COLO668 (cell line): ENCODE data around the gene P3H3.
"Not testable (repeated sequence)": the region's sequence is repeated elsewhere in the genome, so short reads cannot be mapped to it uniquely, and the experiment has no call there.

ENCODE experiments used
- DNase-seq: peaks from one replicate; lab custom pipeline; 2025; ENCODE audit not compliant: unreplicated experiment; lab: John Stamatoyannopoulos, UW

Gene P3H3

DNA sequence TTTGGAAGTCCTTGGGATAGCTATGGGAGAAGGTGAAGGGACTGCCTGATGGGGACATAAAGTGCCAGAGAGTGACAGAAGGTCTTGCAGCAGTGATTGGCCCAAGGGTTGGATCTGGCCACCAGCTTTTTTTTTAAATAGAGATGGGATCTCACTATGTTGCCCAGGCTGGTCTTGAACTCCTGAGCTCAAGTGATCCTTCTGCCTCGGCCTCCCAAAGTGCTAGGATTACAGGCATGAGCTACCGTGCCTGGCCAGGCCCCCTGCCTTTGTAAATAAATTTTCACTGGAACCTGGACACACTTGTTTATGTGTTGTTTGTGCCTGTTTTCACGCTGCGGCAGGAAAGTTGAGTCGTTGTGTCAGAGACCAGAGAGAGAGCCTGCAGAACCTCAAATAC lies 37.1 kb downstream of the P3H3 start:
- DNase-seq, result not testable (repeated sequence)

GRCh38 chr12:6866163-6866919 lies 38.1 kb downstream of the P3H3 start:
- no peak for DNase-seq

GRCh38 chr12:6866920-6867412 lies 38.8 kb downstream of the P3H3 start:
- DNase-seq, result no peak

- peak; percentile 72 for DNase-seq
Observed at GRCh38 chr12:6867413-6868210, 39.4 kb downstream of the P3H3 start, which contains the start of gene TPI1. TSS of gene TPI1 (plus strand) at chr12:6867531. CDS start at chr12:6867567, 36 bp downstream.

GRCh38 chr12:6868211-6869048 lies 40.2 kb downstream of the P3H3 start:
- no peak for DNase-seq

DNA sequence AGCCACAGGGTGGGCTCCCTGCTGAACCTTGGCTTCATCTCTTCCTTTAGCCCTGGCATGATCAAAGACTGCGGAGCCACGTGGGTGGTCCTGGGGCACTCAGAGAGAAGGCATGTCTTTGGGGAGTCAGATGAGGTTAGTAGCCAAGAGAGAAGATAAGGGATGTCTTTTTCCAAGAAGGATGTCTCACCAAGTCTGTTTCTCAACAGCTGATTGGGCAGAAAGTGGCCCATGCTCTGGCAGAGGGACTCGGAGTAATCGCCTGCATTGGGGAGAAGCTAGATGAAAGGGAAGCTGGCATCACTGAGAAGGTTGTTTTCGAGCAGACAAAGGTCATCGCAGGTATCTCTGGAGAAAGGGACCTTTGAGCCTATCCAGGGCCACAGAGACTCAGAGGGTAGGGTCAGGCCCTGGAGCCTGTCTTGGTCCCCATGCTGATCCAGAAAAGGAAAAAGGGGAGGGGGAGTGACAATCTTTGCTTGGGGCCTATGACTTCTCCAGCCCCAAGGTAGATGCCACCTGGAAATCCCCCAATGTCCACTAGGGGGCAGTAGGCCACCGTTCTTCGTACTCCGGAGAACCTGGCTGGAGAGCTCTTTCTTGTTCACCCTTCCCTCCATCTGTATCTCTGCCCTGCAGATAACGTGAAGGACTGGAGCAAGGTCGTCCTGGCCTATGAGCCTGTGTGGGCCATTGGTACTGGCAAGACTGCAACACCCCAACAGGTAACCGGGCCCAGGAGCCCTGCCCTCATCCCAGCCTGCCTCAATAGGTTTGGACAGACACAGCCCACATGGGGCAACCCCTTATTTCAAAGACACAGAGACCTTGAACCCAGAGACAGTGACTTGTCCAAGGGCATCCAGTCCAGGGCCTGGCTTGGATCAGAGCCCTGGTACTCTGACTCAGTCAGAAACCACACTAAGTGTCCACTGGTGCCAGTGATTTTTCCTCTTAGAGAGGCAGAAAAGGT lies 41.1 kb downstream of the P3H3 start:
- DNase-seq, result peak; percentile 74

DNA sequence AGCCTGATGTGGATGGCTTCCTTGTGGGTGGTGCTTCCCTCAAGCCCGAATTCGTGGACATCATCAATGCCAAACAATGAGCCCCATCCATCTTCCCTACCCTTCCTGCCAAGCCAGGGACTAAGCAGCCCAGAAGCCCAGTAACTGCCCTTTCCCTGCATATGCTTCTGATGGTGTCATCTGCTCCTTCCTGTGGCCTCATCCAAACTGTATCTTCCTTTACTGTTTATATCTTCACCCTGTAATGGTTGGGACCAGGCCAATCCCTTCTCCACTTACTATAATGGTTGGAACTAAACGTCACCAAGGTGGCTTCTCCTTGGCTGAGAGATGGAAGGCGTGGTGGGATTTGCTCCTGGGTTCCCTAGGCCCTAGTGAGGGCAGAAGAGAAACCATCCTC lies 42.1 kb downstream of the P3H3 start:
- not testable (repeated sequence) for DNase-seq

GRCh38 chr12:6871052-6871957 lies 43.1 kb downstream of the P3H3 start:
- peak; percentile 15 for DNase-seq

- DNase-seq, result peak; percentile 76
Observed at GRCh38 chr12:6872073-6873048, 44.2 kb downstream of the P3H3 start.

DNA sequence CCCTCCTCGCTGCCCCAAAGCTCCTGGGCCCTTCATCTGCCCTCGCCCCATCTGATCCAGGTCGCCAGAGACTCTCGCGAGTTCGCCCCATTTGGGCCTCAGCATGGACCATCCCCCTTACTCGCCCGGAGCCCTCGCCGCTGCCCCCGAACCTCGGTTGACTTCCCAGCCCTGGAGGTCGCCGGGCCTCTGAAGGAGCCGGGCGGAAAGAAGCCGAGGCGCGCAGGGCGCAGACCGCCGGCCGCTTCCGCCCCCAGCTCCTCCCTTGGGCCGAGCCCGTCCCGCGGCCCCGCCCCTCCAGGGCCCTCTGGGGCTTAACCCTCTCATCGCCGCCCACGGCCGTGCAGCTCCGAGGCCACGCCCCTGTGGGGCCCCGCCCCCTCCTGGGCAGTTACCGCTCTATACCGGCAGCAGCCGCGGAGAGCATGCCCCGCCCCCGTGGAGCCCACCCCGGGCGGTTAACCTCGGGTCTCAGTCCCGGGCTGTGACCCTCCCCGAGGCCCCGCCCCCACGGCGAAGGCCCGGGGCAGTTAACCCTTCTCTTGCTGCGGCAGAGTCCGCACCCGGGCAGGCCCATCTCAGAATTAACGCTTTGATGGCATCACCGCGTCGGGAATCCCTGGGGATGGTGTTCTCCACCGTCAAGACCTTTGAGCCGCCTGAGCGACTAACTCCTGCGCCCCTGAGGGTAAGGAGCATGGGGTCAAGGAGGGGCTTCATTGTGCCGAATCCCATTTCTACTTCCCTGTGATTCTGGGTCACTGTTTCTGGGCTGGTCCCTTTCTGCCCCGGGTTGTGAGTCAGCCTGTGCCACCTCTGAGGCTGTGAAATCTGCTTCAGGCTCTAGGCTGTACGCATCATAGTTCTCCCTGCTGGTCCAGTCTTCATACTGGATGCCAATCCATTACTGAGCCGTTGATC lies 45.1 kb downstream of the P3H3 start, which contains the start of gene SPSB2:
Gene SPSB2 (minus strand): TSS at position 210 of the 921 bp plus-strand sequence. CDS start 402 bp downstream, outside the sequence.
- DNase-seq, result peak; percentile 96

DNA sequence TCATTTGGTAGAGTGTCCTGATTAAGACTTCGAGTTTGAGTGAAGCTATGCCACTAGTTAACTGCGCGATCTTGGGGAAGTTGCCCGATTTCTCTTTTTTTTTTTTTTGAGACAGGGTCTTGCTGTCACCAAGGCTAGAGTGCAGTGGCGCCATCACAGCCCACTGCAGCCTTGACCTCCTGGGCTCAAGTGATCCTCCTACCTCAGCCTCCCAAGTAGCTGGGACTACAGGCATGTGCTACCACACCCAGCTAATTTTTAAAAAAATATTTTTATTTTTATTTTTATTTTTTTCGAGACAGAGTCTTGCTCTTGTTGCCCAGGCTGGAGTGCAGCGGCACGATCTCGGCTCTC lies 45.8 kb downstream of the P3H3 start:
- not testable (repeated sequence) for DNase-seq

DNA sequence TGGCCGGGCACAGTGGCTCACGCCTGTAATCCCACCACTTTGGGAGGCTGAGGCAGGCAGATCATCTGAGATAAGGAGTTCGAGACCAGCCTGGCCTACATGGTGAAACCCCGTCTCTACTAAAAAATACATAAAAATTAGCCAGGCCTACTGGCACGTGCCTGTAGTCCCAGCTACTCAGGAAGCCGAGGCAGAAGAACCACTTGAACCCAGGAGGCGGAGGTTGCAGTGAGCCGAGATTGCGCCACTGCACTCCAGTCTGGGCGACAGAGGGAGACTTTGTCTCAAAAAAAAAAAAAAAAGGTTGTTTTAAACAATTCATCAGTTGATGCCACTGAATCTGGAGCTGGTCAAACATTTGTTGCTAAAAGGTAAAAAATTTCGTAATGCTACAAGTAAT lies 51.6 kb downstream of the P3H3 start:
- DNase-seq, result not testable (repeated sequence)

DNA sequence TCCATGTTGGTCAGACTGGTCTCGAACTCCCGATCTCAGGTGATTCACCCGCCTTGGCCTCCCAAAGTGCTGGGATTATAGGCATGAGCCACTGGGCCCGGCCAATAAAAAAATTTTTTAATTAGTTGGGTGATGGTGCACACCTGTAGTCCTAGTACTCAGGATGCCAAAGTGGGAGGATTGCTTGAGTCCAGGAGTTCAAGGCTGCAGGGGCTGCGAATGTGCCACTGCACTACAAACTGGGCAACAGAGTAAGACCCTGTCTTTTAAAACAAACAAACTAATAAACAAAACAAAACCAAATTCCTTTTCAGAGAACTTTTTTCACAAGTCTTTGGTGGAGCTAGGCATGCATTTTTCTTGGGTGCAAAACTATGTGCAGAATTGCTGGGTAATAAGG lies 55.0 kb downstream of the P3H3 start:
- DNase-seq, result no peak

DNA sequence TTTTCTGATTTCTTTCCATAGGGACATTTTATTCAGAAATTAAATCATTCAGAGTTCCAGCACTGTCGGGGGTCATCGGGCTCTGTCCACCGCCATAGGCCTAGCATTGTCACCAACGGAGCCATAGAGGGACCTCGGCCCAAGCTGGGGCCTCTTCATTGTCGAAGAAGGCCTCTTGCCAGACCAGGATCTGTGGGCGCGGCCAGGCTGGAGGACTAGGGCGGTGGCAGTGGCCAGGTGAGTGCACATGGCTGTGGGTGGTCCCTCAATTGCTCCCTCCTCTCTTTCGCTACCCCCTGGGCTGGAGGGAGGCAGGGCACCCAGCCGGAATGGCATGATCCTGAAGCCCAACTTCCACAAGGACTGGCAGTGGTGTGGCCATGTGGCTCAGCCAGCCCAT lies 55.5 kb downstream of the P3H3 start:
- no peak for DNase-seq

- DNase-seq, result no peak
Observed at GRCh38 chr12:6884539-6884938, 56.3 kb downstream of the P3H3 start.

GRCh38 chr12:6886206-6886999 lies 58.2 kb downstream of the P3H3 start:
- not testable (repeated sequence) for DNase-seq
